Colonic mucosa (tissue), 4 donors: ENCODE results near the gene IZUMO2. TPM values are rescaled to one million over a fixed set of nuclear protein-coding genes. Genes with fewer than 3 reads are reported as not detected.
A peak's percentile ranks its signal among the peaks of the same experiment; 100 is the strongest.

ENCODE experiments used
- DNase-seq: peaks from one replicate; pipeline ENCODE4 v3.0.0-alpha.2; 2020
- H3K27ac ChIP-seq: fragments of 200-600 bp; one replicate; pipeline ENCODE4 v1.8.0; 2021
- H3K27me3 ChIP-seq: fragments of 200-600 bp; one replicate; pipeline ENCODE4 v1.8.0; 2021
- H3K36me3 ChIP-seq: fragments of 200-600 bp; one replicate; pipeline ENCODE4 v1.8.0; 2021
- H3K4me1 ChIP-seq: fragments of 200-600 bp; one replicate; pipeline ENCODE4 v1.8.0; 2021; ENCODE audit warnings: mild to moderate bottlenecking
- H3K4me3 ChIP-seq: fragments of 200-600 bp; one replicate; pipeline ENCODE4 v1.8.0; 2021
- H3K9ac ChIP-seq, 2 donors: one replicate each; pipeline ENCODE4 v1.7.0; 2013; ENCODE audit warnings: control low read depth in 2 of 2, low read depth in 2 of 2, low read length in 2 of 2
- H3K9me3 ChIP-seq: fragments of 200-600 bp; one replicate; pipeline ENCODE4 v1.8.0; 2021
- intact Hi-C: fragments of 100-400 bp; cut with DNase I; formaldehyde crosslinking; loops from one replicate; pipeline ENCODE4 v1.14.1; 2022
- total RNA-seq, 2 donors: library from RNA; stranded (reverse); fragmentation: NEBNext Ultra II Directional in 1 of 2; extraction: Animal tissue kit (Norgen Biotek cat#: 25700) in 1 of 2; gene quantifications; one replicate each; pipeline ENCODE4 v1.2.1, GENCODE V29; 2021
- TF ChIP-seq, protein P1 (sequence below): fragments of 200-600 bp; IDR thresholded peaks from one replicate; pipeline ENCODE4 v1.8.0; 2022; ENCODE audit warnings: antibody characterized with exemption, mild to moderate bottlenecking
- donor health status: healthy.
- donor health status: DM: no; HTN: no; CAD: no.
- donor health status: DM: no; HTN: no; CAD: no.

Gene IZUMO2
- total RNA-seq, 2 donors from 2014 or later = 0.49 TPM; not detected in 1

GRCh38 chr19:50202386-50202785 lies 39.3 kb upstream of the IZUMO2 start:
- no peak overlapping the region for H3K27ac ChIP-seq
- no peaks in the 10 kb centered on the region for H3K9me3 ChIP-seq
- peaks cover 11% of the 10 kb centered on the region for H3K27me3 ChIP-seq
- TF ChIP-seq, protein P1, sequence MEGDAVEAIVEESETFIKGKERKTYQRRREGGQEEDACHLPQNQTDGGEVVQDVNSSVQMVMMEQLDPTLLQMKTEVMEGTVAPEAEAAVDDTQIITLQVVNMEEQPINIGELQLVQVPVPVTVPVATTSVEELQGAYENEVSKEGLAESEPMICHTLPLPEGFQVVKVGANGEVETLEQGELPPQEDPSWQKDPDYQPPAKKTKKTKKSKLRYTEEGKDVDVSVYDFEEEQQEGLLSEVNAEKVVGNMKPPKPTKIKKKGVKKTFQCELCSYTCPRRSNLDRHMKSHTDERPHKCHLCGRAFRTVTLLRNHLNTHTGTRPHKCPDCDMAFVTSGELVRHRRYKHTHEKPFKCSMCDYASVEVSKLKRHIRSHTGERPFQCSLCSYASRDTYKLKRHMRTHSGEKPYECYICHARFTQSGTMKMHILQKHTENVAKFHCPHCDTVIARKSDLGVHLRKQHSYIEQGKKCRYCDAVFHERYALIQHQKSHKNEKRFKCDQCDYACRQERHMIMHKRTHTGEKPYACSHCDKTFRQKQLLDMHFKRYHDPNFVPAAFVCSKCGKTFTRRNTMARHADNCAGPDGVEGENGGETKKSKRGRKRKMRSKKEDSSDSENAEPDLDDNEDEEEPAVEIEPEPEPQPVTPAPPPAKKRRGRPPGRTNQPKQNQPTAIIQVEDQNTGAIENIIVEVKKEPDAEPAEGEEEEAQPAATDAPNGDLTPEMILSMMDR = no peak
- no peaks in the 10 kb centered on the region for H3K4me1 ChIP-seq
- DNase-seq = no peak
- no peaks in the 10 kb centered on the region for H3K36me3 ChIP-seq
- H3K9ac ChIP-seq = peak overlapping the region in 1 of 2 donors; percentile 51
- intact Hi-C loops = no loop called here
- no peak overlapping the region for H3K4me3 ChIP-seq

DNA sequence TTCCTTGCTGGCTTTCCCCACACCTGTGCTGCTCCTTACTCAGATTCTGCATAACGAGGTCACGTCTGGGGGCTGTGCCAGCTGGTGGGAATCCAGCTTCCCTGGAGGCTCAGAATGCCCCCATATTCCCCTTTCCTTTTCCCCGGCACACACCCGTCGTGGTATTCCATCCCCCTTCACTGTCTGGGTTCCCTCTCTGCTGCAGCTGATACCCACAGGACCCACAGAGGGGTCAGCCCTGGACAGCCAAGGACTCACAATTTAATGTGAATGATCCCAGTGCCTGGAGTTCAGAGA lies 36.1 kb upstream of the IZUMO2 start:
- DNase-seq = no peak
- H3K9me3 ChIP-seq = no peaks in the 10 kb centered on the region

GRCh38 chr19:50198431-50199258 lies 35.6 kb upstream of the IZUMO2 start:
- no peaks in the 10 kb centered on the region for H3K4me1 ChIP-seq
- peaks cover 9% of the 10 kb centered on the region for H3K27me3 ChIP-seq
- no peak overlapping the region for H3K27ac ChIP-seq
- no peak overlapping the region for H3K9ac ChIP-seq
- TF ChIP-seq, protein P1 = no peak
- intact Hi-C loops = no loop called here
- DNase-seq = no peak
- H3K4me3 ChIP-seq = no peak overlapping the region
- H3K9me3 ChIP-seq = no peaks in the 10 kb centered on the region
- no peaks in the 10 kb centered on the region for H3K36me3 ChIP-seq

More for the DNA sequence above, 36.1 kb upstream of the IZUMO2 start:
- Histone ChIP-seq H3K36me3 (no peaks in the 10 kb centered on the region), H3K27me3 (peaks cover 11% of the 10 kb centered on the region), H3K27ac (no peak overlapping the region), H3K4me3 (no peak overlapping the region), H3K9ac (peak overlapping the region in 1 of 2 donors; percentile 9), H3K4me1 (no peaks in the 10 kb centered on the region)
- intact Hi-C loops = no loop called here
- TF ChIP-seq, protein P1 = no peak

- Histone ChIP-seq H3K4me3 (no peak overlapping the region), H3K36me3 (no peaks in the 10 kb centered on the region), H3K9me3 (no peaks in the 10 kb centered on the region), H3K27me3 (peaks cover 4% of the 10 kb centered on the region), H3K4me1 (no peaks in the 10 kb centered on the region), H3K27ac (no peak overlapping the region), H3K9ac (no peak overlapping the region)
- TF ChIP-seq, protein P1 = no peak
- DNase-seq = no peak
- intact Hi-C loops = no loop called here
These were observed 34.3 kb upstream of the IZUMO2 start for GRCh38 chr19:50197348-50197747.

GRCh38 chr19:50196322-50196932 lies 33.3 kb upstream of the IZUMO2 start:
- H3K27me3 ChIP-seq = no peaks in the 10 kb centered on the region

More at GRCh38 chr19:50196322-50196932, 33.3 kb upstream of the IZUMO2 start:
- no peaks in the 10 kb centered on the region for H3K9me3 ChIP-seq
- DNase-seq = no peak
- no peak overlapping the region for H3K27ac ChIP-seq
- H3K9ac ChIP-seq = no peak overlapping the region
- H3K36me3 ChIP-seq = no peaks in the 10 kb centered on the region
- intact Hi-C loops = no loop called here
- H3K4me1 ChIP-seq = no peaks in the 10 kb centered on the region
- TF ChIP-seq, protein P1 = no peak
- no peak overlapping the region for H3K4me3 ChIP-seq
